GM08714 (cell line): ENCODE results near the gene GUCA1A.
"Not testable (repeated sequence)": the region's sequence is repeated elsewhere in the genome, so short reads cannot be mapped to it uniquely, and the experiment has no call there.

Experiments
- H3K4me3 ChIP-seq: fragments of 200-500 bp; sonication (Bioruptor generic); 2 replicates; pipeline ENCODE4 v1.5.1; 2014; ENCODE audit warnings: mild to moderate bottlenecking, low read length, inconsistent platforms
- ZNF274 ChIP-seq: IDR thresholded peaks from 2 replicates; pipeline ENCODE4 v1.6.1; 2012; ENCODE audit warnings: mild to moderate bottlenecking, low read depth, low read length

Gene GUCA1A

DNA sequence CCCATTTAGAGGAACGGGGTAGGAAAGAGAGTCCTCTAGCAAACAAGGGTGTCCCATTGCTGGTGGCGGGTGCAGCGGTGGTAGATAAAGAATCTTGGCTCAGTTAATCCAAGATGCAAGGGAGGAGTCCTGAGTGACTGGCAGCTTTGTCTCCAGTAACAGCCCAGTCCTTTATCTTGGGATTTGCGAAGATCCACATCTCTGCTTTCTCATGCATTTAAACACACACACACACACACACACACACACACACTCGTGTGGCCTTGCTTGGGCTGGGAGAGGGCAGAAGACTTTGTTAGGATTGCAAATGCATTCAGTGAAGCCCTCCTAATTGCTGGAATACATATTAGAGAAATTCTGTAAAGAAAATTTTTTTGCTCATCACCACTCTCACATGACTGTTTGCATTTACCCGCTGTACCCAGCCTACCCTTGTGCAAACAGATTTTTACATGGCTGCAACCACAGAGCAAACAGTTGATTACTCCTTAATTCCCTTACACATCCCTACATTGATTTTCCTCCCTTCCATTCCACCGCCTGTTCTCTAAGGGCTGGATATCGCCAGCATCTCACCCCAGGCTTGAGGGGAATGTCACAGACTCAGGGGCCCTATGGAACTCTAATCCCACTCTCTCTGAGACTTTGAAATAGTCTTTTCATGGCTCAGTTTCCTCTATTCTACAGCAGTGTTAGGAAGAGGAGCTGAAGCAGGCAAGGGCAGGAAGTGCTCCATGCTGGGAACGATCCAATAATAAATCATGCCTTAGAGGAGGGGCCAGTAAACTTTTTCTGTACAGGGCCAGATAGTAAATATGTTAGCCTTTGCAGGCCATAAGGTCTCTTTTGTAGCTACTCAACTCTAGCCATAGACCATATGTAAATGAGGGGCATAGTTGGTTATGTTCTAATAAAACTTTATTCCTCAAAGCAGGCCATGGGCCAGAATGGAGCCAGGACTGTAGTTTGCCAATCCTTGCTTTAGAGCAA lies 34.2 kb upstream of the GUCA1A start:
- no peak overlapping the region for H3K4me3 ChIP-seq
- no peak for TF ChIP-seq ZNF274

DNA sequence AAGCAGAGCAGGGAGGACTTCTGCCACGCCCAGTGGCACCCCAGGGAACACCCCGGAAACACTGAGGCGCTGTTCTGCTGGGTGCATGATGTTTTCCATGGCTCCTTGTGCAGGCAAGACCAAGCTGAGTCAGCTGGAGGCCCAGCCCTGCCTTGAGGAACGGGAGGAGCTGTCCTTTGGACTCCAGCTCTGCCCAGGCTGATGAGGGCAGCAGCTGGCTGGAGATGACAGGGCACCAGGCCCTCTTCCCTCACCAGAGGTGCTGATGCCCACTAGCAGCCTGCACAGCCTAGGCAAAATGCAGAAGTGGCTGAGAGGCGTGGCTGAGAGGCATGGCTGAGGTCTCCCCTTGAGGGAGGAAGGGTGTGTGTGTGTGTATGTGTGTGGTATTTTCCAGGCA lies 33.1 kb upstream of the GUCA1A start:
- H3K4me3 ChIP-seq, result no peak overlapping the region
- TF ChIP-seq ZNF274, result no peak

- no peak for TF ChIP-seq ZNF274
- no peak overlapping the region for H3K4me3 ChIP-seq
Observed at GRCh38 chr6:42140756-42141602, 32.2 kb upstream of the GUCA1A start.

DNA sequence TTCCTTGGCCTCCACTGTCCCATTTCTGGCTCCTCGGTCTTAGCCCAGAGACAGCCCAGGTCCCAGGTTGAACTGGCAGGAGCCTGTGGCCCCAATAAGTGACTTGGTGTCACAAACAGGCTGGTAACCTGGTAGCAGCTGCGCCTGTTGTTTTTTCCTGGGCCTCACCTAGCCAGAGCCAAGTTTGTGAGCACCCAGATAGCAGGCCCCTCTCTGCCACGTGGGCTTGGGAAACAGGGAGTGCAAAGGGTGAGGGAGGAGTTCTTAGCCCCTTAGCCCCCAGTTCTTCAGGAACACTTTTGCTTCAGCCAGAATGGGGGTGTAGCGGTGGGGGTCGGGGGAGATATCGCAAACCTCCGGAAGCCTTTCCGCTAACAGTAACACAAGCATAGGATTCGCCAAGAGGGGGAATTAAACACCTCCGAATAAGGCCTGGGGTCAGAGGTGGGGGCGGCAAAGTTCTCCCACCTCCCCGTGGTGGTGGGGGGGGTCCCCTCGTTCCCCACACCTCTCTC lies 31.5 kb upstream of the GUCA1A start:
- TF ChIP-seq ZNF274, result no peak
- no peak overlapping the region for H3K4me3 ChIP-seq

- no peak for TF ChIP-seq ZNF274
- no peak within 1 kb of the TSS for H3K4me3 ChIP-seq
Observed at GRCh38 chr6:42142118-42142835, 30.9 kb upstream of the GUCA1A start, which contains the start of gene C6orf132. Gene C6orf132, minus strand, starts transcription at chr6:42142620. Its CDS starts 176 bp downstream, at chr6:42142444.

DNA sequence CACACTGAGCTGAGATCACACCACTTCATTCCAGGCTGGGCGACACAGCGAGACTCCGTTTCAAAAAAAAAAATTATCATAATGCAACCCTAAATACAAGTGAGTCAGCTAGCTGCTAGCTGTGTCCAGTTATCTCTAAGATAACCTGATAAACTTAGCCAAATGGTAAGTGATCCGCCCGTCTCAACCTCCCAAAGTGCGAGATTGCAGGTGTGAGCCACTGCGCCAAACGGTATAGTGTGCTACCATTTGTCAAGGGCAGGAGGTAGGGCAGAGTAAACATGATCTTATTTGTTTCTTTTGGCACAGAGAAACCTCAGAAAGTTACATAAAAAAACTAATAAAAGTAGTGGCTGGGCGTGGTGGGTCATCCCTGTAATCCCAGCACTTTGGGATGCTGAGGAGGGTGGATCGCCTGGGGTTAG lies 26.0 kb upstream of the GUCA1A start:
- no peak overlapping the region for H3K4me3 ChIP-seq
- no peak for TF ChIP-seq ZNF274

DNA sequence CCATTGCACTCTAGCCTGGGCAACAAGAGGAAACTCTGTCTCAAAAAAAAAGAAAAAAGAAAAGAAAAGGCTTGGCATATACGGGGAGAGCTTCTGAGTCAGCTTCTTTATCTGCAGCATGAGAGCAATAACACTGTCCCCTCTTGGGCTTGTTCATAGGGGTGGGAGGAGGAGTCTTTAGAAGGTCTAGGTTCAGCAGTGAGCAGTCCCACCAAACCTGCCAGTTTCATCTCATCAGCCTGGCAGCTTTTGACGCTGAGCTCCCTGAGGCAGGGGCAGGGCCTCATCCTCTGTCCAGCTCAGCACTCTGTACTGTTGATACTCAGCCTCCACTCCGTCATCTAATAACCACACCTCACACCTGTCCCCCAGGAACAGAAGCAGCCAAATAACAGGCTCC lies 25.1 kb upstream of the GUCA1A start:
- no peak for TF ChIP-seq ZNF274
- H3K4me3 ChIP-seq, result no peak overlapping the region

GRCh38 chr6:42150254-42150653 lies 22.9 kb upstream of the GUCA1A start:
- TF ChIP-seq ZNF274, result no peak
- no peak overlapping the region for H3K4me3 ChIP-seq

- TF ChIP-seq ZNF274, result no peak
- H3K4me3 ChIP-seq, result no peak overlapping the region
Observed at GRCh38 chr6:42152024-42152423, 21.1 kb upstream of the GUCA1A start.

- not testable (repeated sequence) for H3K4me3 ChIP-seq
Observed at GRCh38 chr6:42152528-42153213, 20.5 kb upstream of the GUCA1A start.

DNA sequence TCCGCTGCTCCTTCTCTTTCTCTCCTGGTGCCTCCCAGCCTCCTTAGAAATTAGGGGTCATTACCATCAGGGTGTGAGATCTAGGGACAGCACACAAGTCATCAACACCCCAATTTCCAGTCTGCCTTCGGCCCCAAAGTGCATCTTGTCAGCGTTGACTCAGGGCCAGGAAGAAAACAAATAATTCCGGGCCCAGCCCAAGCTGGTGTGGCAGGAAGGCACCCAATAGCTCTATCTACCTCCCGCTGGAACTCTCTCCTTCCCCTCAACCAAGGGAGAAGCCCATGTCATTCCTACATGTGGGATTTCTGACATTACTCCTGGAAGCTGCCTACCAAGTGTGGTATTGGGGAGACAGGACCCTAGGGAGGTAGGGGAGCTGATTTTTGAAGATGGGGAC lies 19.2 kb upstream of the GUCA1A start:
- no peak overlapping the region for H3K4me3 ChIP-seq
- TF ChIP-seq ZNF274, result no peak

DNA sequence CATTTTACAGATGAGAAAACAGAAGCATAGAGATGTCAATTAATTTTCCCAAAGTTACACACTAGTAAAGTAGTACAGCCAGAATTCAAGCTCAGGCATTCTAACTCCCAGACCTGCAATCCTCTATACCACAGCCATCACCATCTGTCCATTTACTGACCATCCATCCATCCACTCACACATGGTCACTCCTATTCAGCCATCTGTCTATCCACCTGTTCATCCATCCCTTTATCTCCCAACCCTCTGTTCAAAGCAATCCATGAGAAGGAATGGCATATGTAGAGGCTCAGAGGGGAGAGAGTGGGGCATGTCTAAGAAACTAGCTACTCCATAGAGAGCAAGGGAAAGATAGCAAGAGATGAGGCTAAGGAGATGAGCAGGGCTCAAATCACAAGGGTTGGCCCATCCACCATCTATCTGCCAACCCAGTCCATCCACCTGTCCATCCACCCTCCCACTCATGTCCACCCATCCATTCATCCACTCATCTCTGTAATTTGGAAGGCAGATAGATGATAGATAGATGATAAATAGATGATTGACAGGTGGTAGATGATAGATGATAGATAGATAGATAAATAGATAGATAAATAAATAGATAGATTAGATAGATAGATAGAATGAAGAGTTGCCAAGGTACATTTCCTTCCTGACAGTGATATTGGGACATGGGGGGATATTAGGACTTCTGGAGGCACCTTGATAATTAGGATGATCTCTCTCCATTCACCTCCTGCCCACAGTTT lies 18.5 kb upstream of the GUCA1A start:
- no peak overlapping the region for H3K4me3 ChIP-seq
- no peak for TF ChIP-seq ZNF274

- no peak for TF ChIP-seq ZNF274
Observed at GRCh38 chr6:42155293-42155692, 17.9 kb upstream of the GUCA1A start.

More at GRCh38 chr6:42155293-42155692, 17.9 kb upstream of the GUCA1A start:
- no peak overlapping the region for H3K4me3 ChIP-seq
